Stomach (tissue), 4 donors: ENCODE data around the gene GRHL1.

ENCODE experiments used
- EP300 ChIP-seq: sonication (generic); formaldehyde crosslinking; IDR thresholded peaks from one replicate; pipeline ENCODE4 v1.6.1; 2017; ENCODE audit warnings: antibody characterized with exemption
- TF ChIP-seq, protein P1 (sequence below), 7 experiments: fragments of 450-650 bp in 4 of 7; fragments of 200-600 bp in 3 of 7; sonication (generic) in 3 of 7; IDR thresholded peaks; one replicate each; pipeline ENCODE4 v1.5.1; 2016 to 2019; ENCODE audit warnings: antibody characterized with exemption in 7 of 7, control low read depth in 2 of 7, mild to moderate bottlenecking in 1 of 7

DNA sequence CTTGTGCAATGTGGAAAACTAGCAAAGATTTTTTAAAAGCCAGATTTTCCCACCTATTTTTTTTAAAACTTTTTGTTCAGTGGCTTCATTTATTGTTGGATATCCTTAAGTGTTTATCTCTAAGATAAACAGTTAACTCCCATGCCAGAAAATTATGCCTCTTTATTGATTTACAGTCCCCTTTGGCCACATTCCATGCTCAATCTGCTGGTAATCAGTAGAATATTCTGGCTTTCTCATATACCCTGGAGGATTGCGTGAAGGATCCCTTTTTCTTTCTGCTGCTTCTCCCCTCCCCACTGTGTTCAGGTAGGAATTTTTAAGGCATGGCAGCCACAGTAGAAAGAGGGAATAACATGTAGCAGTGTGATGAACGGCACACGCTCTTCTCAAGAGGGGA is 2.6 kb downstream of the GRHL1 start:
- no peak for TF ChIP-seq EP300
- TF ChIP-seq, protein P1, sequence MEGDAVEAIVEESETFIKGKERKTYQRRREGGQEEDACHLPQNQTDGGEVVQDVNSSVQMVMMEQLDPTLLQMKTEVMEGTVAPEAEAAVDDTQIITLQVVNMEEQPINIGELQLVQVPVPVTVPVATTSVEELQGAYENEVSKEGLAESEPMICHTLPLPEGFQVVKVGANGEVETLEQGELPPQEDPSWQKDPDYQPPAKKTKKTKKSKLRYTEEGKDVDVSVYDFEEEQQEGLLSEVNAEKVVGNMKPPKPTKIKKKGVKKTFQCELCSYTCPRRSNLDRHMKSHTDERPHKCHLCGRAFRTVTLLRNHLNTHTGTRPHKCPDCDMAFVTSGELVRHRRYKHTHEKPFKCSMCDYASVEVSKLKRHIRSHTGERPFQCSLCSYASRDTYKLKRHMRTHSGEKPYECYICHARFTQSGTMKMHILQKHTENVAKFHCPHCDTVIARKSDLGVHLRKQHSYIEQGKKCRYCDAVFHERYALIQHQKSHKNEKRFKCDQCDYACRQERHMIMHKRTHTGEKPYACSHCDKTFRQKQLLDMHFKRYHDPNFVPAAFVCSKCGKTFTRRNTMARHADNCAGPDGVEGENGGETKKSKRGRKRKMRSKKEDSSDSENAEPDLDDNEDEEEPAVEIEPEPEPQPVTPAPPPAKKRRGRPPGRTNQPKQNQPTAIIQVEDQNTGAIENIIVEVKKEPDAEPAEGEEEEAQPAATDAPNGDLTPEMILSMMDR (IDR thresholded peaks at IDR 0.05), result no peak
